Naive B cell (primary cell): ENCODE measurements around the gene PCA3. TPM values are rescaled to one million over a fixed set of nuclear protein-coding genes. Genes with fewer than 3 reads are reported as not detected.
"Not testable (repeated sequence)": the region's sequence is repeated elsewhere in the genome, so short reads cannot be mapped to it uniquely, and the experiment has no call there.

Experiments
- ATAC-seq, 2 donors: fragments of 150-1000 bp; cut with Tn5 transposase; 2 replicates each; pipeline ENCODE4 v1.10.0; 2021; ENCODE audit warnings: low read depth in 2 of 2, mild to moderate bottlenecking in 2 of 2, moderate library complexity in 2 of 2
- DNase-seq: peaks from one replicate; pipeline ENCODE4 v3.0.0; 2022
- H3K27ac Mint-ChIP-seq, 6 donors: one replicate each; pipeline ENCODE4 v1.8.0; 2020 to 2022; ENCODE audit warnings: mild to moderate bottlenecking in 6 of 6, mixed read lengths in 6 of 6, moderate library complexity in 5 of 6, inconsistent platforms in 2 of 6
- H3K27me3 Mint-ChIP-seq, 3 donors: one replicate each; pipeline ENCODE4 v1.8.0; 2021 to 2022; ENCODE audit warnings: mixed read lengths in 3 of 3, mild to moderate bottlenecking in 1 of 3
- H3K36me3 Mint-ChIP-seq, 2 donors: one replicate each; pipeline ENCODE4 v1.8.0; 2020 to 2022; ENCODE audit warnings: mixed read lengths in 2 of 2, inconsistent platforms in 1 of 2, mild to moderate bottlenecking in 1 of 2
- H3K4me1 Mint-ChIP-seq, 3 donors: one replicate each; pipeline ENCODE4 v1.8.0; 2020 to 2022; ENCODE audit warnings: mixed read lengths in 3 of 3, inconsistent platforms in 1 of 3, mild to moderate bottlenecking in 1 of 3, moderate library complexity in 1 of 3
- H3K4me3 Mint-ChIP-seq, 8 donors: one replicate each; pipeline ENCODE4 v1.8.0; 2020 to 2022; ENCODE audit warnings: mild to moderate bottlenecking in 8 of 8, mixed read lengths in 8 of 8, moderate library complexity in 8 of 8, inconsistent platforms in 2 of 8
- H3K9me3 Mint-ChIP-seq, 7 donors: one replicate each; pipeline ENCODE4 v1.8.0; 2020 to 2022; ENCODE audit warnings: mixed read lengths in 7 of 7, mild to moderate bottlenecking in 5 of 7, inconsistent platforms in 2 of 7, moderate library complexity in 1 of 7
- polyA plus RNA-seq, 6 donors: library from polyadenylated mRNA; unstranded; fragments of 300-500 nt; fragmentation: Illumina TruSeq; gene quantifications; one replicate each; pipeline ENCODE4 v1.2.3, GENCODE V29; 2021; ENCODE audit warnings: low read depth in 6 of 6

PCA3 gene
- polyA plus RNA-seq, 6 donors from 2014 or later, result 0.64 TPM; not detected in 5

GRCh38 chr9:76734716-76735115 lies 29.5 kb upstream of the PCA3 start:
- no peak for DNase-seq
- Mint-ChIP-seq H3K4me3 (no peak overlapping the region), H3K27ac (no peak overlapping the region), H3K4me1 (peaks cover 0 to 7% (median 5%) of the 10 kb centered on the region in 3 donors), H3K9me3 (no peaks in the 10 kb centered on the region), H3K36me3 (no peaks in the 10 kb centered on the region), H3K27me3 (peaks cover 0 to 12% (median 6%) of the 10 kb centered on the region in 3 donors)
- no peak for ATAC-seq

- Mint-ChIP-seq H3K4me3 (no peak overlapping the region), H3K27ac (no peak overlapping the region), H3K9me3 (peaks cover 0 to 8% (median 3%) of the 10 kb centered on the region in 7 donors), H3K4me1 (peaks cover 0 to 7% (median 5%) of the 10 kb centered on the region in 3 donors), H3K27me3 (peaks cover 0 to 12% (median 0%) of the 10 kb centered on the region in 3 donors), H3K36me3 (peaks cover 0 to 3% of the 10 kb centered on the region in 2 donors)
- ATAC-seq (no peak), DNase-seq (no peak)
Observed at GRCh38 chr9:76737154-76737902, 26.9 kb upstream of the PCA3 start.

GRCh38 chr9:76738402-76738801 lies 25.8 kb upstream of the PCA3 start:
- Mint-ChIP-seq H3K36me3 (peaks cover 0 to 8% of the 10 kb centered on the region in 2 donors), H3K27ac (no peak overlapping the region)
- no peak for ATAC-seq

GRCh38 chr9:76741524-76741923 lies 22.7 kb upstream of the PCA3 start:
- Mint-ChIP-seq H3K27me3 (peaks cover 0 to 30% (median 0%) of the 10 kb centered on the region in 3 donors), H3K27ac (no peak overlapping the region), H3K9me3 (peaks cover 6 to 31% (median 13%) of the 10 kb centered on the region in 7 donors), H3K4me1 (peaks cover 0 to 1% (median 0%) of the 10 kb centered on the region in 3 donors), H3K4me3 (no peak overlapping the region), H3K36me3 (peaks cover 0 to 16% of the 10 kb centered on the region in 2 donors)
- no peak for ATAC-seq
- no peak for DNase-seq

More at GRCh38 chr9:76738402-76738801, 25.8 kb upstream of the PCA3 start:
- peaks cover 0 to 12% (median 0%) of the 10 kb centered on the region in 3 donors for H3K27me3 Mint-ChIP-seq
- peaks cover 0 to 7% (median 5%) of the 10 kb centered on the region in 3 donors for H3K4me1 Mint-ChIP-seq
- peaks cover 4 to 19% (median 10%) of the 10 kb centered on the region in 7 donors for H3K9me3 Mint-ChIP-seq
- no peak for DNase-seq
- H3K4me3 Mint-ChIP-seq, result no peak overlapping the region

- Mint-ChIP-seq H3K27me3 (peaks cover 0 to 30% (median 0%) of the 10 kb centered on the region in 3 donors), H3K36me3 (peaks cover 0 to 16% of the 10 kb centered on the region in 2 donors), H3K9me3 (peaks cover 6 to 31% (median 13%) of the 10 kb centered on the region in 7 donors)
- DNase-seq, H3K4me3 Mint-ChIP-seq, ATAC-seq, H3K27ac Mint-ChIP-seq, H3K4me1 Mint-ChIP-seq: not testable (repeated sequence)
Observed at GRCh38 chr9:76742890-76743289, 21.3 kb upstream of the PCA3 start.

- peaks cover 0 to 30% (median 0%) of the 10 kb centered on the region in 3 donors for H3K27me3 Mint-ChIP-seq
- DNase-seq (no peak), ATAC-seq (no peak)
- H3K4me1 Mint-ChIP-seq, result no peaks in the 10 kb centered on the region
- H3K27ac Mint-ChIP-seq, result no peak overlapping the region
- peaks cover 0 to 16% of the 10 kb centered on the region in 2 donors for H3K36me3 Mint-ChIP-seq
- peaks cover 6 to 31% (median 15%) of the 10 kb centered on the region in 7 donors for H3K9me3 Mint-ChIP-seq
- H3K4me3 Mint-ChIP-seq, result no peak overlapping the region
Observed at GRCh38 chr9:76743931-76744330, 20.3 kb upstream of the PCA3 start.

DNA sequence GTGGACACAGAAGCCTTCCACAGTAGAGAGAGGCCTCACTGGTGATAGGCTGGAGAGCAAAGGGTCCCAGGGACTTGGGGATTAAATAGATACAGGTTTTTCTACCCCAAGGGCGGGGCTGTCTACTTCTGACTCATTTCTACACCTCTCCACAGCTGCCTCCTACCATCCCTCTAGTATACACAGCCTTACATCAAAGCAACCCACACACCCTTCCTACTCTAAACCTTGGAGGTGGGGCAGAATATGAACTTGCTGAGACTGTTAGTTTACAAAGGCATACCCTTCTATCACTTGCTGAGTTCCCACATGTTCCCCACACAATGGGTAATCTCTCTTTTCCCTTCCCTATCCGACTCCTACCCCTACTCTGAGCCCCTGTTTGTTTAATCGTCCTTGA lies 19.9 kb upstream of the PCA3 start:
- no peaks in the 10 kb centered on the region for H3K4me1 Mint-ChIP-seq
- peaks cover 6 to 31% (median 15%) of the 10 kb centered on the region in 7 donors for H3K9me3 Mint-ChIP-seq
- no peak overlapping the region for H3K27ac Mint-ChIP-seq
- no peak for ATAC-seq
- H3K27me3 Mint-ChIP-seq, result peaks cover 0 to 27% (median 0%) of the 10 kb centered on the region in 3 donors
- H3K36me3 Mint-ChIP-seq, result peaks cover 0 to 16% of the 10 kb centered on the region in 2 donors
- no peak for DNase-seq
- H3K4me3 Mint-ChIP-seq, result no peak overlapping the region

DNA sequence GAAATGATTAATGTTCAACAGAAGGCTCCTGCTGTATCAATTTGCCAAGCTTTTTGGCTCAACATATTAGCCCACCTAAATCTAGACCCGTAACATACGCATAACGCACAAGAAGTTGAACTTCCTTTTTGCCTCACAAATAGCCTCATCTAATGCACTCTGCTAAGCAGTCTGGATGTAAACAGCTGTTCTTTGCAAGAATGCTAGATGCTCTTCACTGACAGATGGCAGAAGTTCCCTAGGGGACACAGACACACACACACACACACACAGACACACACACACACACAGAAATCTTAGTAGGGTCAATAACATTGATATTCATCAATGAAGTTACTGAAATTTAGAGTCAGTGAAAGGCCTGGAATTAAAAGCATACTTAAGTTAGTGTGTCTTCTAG lies 13.2 kb upstream of the PCA3 start:
- Mint-ChIP-seq H3K4me3 (no peak overlapping the region), H3K27ac (peak overlapping the region in 3 of 6 donors; percentile 1 to 12 (median 5)), H3K27me3 (peaks cover 0 to 9% (median 0%) of the 10 kb centered on the region in 3 donors), H3K36me3 (peaks cover 0 to under 1% of the 10 kb centered on the region in 2 donors), H3K9me3 (peaks cover 0 to 2% (median 0%) of the 10 kb centered on the region in 7 donors), H3K4me1 (peaks cover 18 to 26% (median 20%) of the 10 kb centered on the region in 3 donors)
- DNase-seq (peak; percentile 20), ATAC-seq (peak; percentile 20 to 43)

GRCh38 chr9:76756268-76756640 lies 8.0 kb upstream of the PCA3 start:
- ATAC-seq, result peak; percentile 5 to 11
- DNase-seq, result no peak
- no peaks in the 10 kb centered on the region for H3K36me3 Mint-ChIP-seq
- H3K4me3 Mint-ChIP-seq, result peak overlapping the region in 7 of 8 donors; percentile 13 to 84 (median 75)
- H3K4me1 Mint-ChIP-seq, result peaks cover 40 to 51% (median 46%) of the 10 kb centered on the region in 3 donors
- H3K9me3 Mint-ChIP-seq, result no peaks in the 10 kb centered on the region
- peak overlapping the region; percentile 3 to 96 (median 73) for H3K27ac Mint-ChIP-seq
- H3K27me3 Mint-ChIP-seq, result no peaks in the 10 kb centered on the region

GRCh38 chr9:76756941-76757673 lies 7.1 kb upstream of the PCA3 start:
- Mint-ChIP-seq H3K27me3 (no peaks in the 10 kb centered on the region), H3K4me3 (peak overlapping the region in 2 of 8 donors; percentile 3 to 44), H3K27ac (peak overlapping the region in 1 of 6 donors; percentile 24), H3K36me3 (no peaks in the 10 kb centered on the region), H3K4me1 (peaks cover 38 to 53% (median 44%) of the 10 kb centered on the region in 3 donors), H3K9me3 (no peaks in the 10 kb centered on the region)
- ATAC-seq (no peak), DNase-seq (no peak)

DNA sequence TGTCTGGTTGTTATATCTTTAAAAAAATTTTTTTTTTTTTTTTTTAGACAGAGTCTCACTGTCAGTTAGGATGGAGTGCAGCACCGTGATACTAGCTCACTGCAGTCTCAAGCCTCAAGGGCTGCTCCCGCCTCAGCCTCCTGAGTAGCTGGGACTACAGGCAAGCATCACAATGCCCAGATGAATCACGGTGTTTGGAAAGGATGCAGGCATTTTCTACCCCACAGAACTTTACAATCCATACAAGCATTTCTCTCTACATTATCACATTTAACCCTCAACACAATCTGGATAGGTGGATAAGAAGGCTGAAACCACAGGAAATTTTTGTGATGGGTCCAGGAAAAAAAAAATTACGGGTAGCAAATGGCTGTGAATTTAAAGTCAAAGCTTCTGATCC lies 5.8 kb upstream of the PCA3 start:
- peak overlapping the region in 4 of 8 donors; percentile 7 to 77 (median 64) for H3K4me3 Mint-ChIP-seq
- peaks cover 38 to 53% (median 44%) of the 10 kb centered on the region in 3 donors for H3K4me1 Mint-ChIP-seq
- ATAC-seq (no peak), DNase-seq (no peak)
- peak overlapping the region in 5 of 6 donors; percentile 48 to 97 (median 63) for H3K27ac Mint-ChIP-seq
- H3K27me3 Mint-ChIP-seq, result no peaks in the 10 kb centered on the region
- H3K36me3 Mint-ChIP-seq, result no peaks in the 10 kb centered on the region
- H3K9me3 Mint-ChIP-seq, result no peaks in the 10 kb centered on the region

- H3K27ac Mint-ChIP-seq, result peak overlapping the region in 5 of 6 donors; percentile 78 to 97 (median 85)
Observed at GRCh38 chr9:76759732-76760131, 4.5 kb upstream of the PCA3 start.

DNA sequence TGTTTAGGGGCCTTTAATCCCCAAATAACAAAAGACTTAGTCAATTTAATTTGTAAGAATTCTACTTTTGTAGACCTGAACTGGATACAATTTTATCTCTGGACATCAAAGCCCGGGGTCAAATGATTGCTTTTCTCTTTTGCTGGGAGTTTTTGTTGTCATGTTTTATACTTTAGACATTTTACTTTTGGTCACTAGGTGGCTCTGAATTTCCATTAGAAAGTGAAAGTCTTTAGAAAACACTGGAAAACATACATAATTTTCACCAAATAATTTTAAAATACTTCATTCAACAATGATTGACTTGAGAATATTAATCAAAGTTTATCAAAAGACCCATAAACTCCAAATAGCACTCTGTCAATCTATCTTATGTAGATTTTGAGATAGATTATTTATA lies 2.8 kb upstream of the PCA3 start:
- Mint-ChIP-seq H3K4me1 (peaks cover 25 to 31% (median 27%) of the 10 kb centered on the region in 3 donors), H3K27ac (peak overlapping the region in 3 of 6 donors; percentile 26 to 83 (median 78)), H3K9me3 (no peaks in the 10 kb centered on the region), H3K4me3 (no peak overlapping the region), H3K36me3 (no peaks in the 10 kb centered on the region), H3K27me3 (peaks cover 2% of the 10 kb centered on the region in 3 donors)
- no peak for DNase-seq
- ATAC-seq, result no peak

More at GRCh38 chr9:76759732-76760131, 4.5 kb upstream of the PCA3 start:
- H3K27me3 Mint-ChIP-seq, result no peaks in the 10 kb centered on the region
- peaks cover 38 to 46% (median 44%) of the 10 kb centered on the region in 3 donors for H3K4me1 Mint-ChIP-seq
- H3K36me3 Mint-ChIP-seq, result no peaks in the 10 kb centered on the region
- DNase-seq, result peak; percentile 52
- H3K9me3 Mint-ChIP-seq, result no peaks in the 10 kb centered on the region
- ATAC-seq, result peak; percentile 67 to 70
- peak overlapping the region in 7 of 8 donors; percentile 17 to 74 (median 53) for H3K4me3 Mint-ChIP-seq
